HL-60/S4 treated with retinoic acid at 250 ng/mL for 4 days and 3 days (cell line): ENCODE measurements around the gene ABR.
"Not testable (repeated sequence)": the region's sequence is repeated elsewhere in the genome, so short reads cannot be mapped to it uniquely, and the experiment has no call there.

Experiments
- in situ Hi-C: fragments of 300-500 bp; cut with MboI; formaldehyde crosslinking; loops from 2 replicates; pipeline ENCODE4 v1.7.0; 2022; ENCODE audit warnings: low sequenced_read_pairs

The ABR gene

GRCh38 chr17:1073963-1074625, 105.7 kb downstream of the ABR start:
- in situ Hi-C loops = not testable (repeated sequence)

- in situ Hi-C loops = no loop called here
Measured at GRCh38 chr17:1073241-1073962, 106.4 kb downstream of the ABR start.

GRCh38 chr17:1072551-1072961, 107.2 kb downstream of the ABR start:
- in situ Hi-C loops = no loop called here

- in situ Hi-C loops = no loop called here
Measured at GRCh38 chr17:1071103-1071825, 108.5 kb downstream of the ABR start.

GRCh38 chr17:1070411-1070810, 109.4 kb downstream of the ABR start:
- in situ Hi-C loops = no loop called here

- in situ Hi-C loops = no loop called here
Measured at GRCh38 chr17:1069847-1070246, 109.9 kb downstream of the ABR start.

GRCh38 chr17:1068356-1068755, 111.4 kb downstream of the ABR start:
- in situ Hi-C loops = no loop called here

- in situ Hi-C loops = no loop called here
Measured at GRCh38 chr17:1067282-1067956, 112.4 kb downstream of the ABR start.

- in situ Hi-C loops = not testable (repeated sequence)
Measured at GRCh38 chr17:1065416-1065815, 114.4 kb downstream of the ABR start.

GRCh38 chr17:1060991-1061390, 118.8 kb downstream of the ABR start:
- in situ Hi-C loops = no loop called here

GRCh38 chr17:1059131-1059795, 120.5 kb downstream of the ABR start:
- in situ Hi-C loops = no loop called here

GRCh38 chr17:1058423-1059130, 121.2 kb downstream of the ABR start:
- in situ Hi-C loops = no loop called here

GRCh38 chr17:1056761-1057160, 123.0 kb downstream of the ABR start:
- in situ Hi-C loops = no loop called here

GRCh38 chr17:1055751-1056645, 123.8 kb downstream of the ABR start:
- in situ Hi-C loops = no loop called here

- in situ Hi-C loops = no loop called here
Measured at GRCh38 chr17:1055231-1055630, 124.5 kb downstream of the ABR start.

- in situ Hi-C loops = no loop called here
Measured at GRCh38 chr17:1054656-1055055, 125.1 kb downstream of the ABR start.

- in situ Hi-C loops = no loop called here
Measured at GRCh38 chr17:1053661-1054360, 126.0 kb downstream of the ABR start.
